ENCODE measurements around the gene VSIG4.
"Not testable (repeated sequence)": the region's sequence is repeated elsewhere in the genome, so short reads cannot be mapped to it uniquely, and the experiment has no call there.

The VSIG4 gene

DNA sequence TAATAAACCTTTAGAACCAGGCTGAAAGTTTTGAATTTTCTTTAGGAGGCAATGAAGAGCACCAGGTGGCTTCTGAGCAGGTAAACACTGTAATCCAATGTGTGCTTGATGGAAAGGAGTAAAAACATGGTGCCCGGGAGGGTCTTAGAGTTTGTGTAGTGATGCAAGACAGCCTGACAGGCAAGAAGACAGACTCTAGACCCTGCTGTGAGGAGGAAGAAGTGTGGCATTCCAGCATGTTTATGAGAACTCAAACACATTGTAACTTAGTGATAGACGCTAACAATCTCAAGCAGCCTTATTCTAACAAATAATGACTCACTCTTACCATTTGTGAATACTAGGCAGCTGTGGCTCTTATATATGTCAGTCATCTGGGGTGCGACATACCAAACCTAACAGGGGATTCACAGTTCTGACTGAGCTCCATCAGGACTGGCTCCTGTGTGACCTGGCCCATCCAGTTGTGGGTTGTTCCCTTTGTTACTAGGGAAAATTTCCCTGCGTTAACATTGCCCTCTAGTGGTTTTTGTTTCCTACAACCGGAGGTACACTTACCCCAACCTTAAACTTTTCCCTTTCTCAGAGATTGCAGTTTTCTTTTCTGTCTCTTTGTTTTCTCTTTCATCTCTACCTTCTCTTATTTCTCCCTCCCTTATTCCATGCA lies 53.8 kb downstream of the VSIG4 start:
- H3F3A ChIP-seq (ENCODE audit: low read depth): no peaks in the 10 kb centered on the region
- peak overlapping the region; percentile 66 for H3K4me3 ChIP-seq (ENCODE audit: low read length, poor library complexity, severe bottlenecking)
- H3K27me3 ChIP-seq (ENCODE audit: insufficient read depth, low read length, poor library complexity, severe bottlenecking): no peaks in the 10 kb centered on the region
- H3K36me3 ChIP-seq (ENCODE audit: insufficient read depth, low read length): no peaks in the 10 kb centered on the region
- H3K9ac ChIP-seq (ENCODE audit: low read depth, low read length, poor library complexity, severe bottlenecking): peak overlapping the region; percentile 79
- H3K79me2 ChIP-seq (ENCODE audit: insufficient read depth, low read length): no peaks in the 10 kb centered on the region
- no peak overlapping the region; the same call in 1 of the 2 replicates for H2AFZ ChIP-seq (ENCODE audit: low read length)
- peak overlapping the region; percentile 75 for H3K4me2 ChIP-seq (ENCODE audit: low read depth, low read length, poor library complexity, severe bottlenecking)
- H3K4me1 ChIP-seq (ENCODE audit: insufficient read depth, low read length, poor library complexity, severe bottlenecking): peaks cover 47% of the 10 kb centered on the region
- H3K9me3 ChIP-seq (ENCODE audit: insufficient read depth, low read depth, low read length): no peaks in the 10 kb centered on the region
- TF ChIP-seq EZH2phosphoT487 (IDR thresholded peaks at IDR 0.05; ENCODE audit: borderline replicate concordance): no peak
- TF ChIP-seq, protein P1, sequence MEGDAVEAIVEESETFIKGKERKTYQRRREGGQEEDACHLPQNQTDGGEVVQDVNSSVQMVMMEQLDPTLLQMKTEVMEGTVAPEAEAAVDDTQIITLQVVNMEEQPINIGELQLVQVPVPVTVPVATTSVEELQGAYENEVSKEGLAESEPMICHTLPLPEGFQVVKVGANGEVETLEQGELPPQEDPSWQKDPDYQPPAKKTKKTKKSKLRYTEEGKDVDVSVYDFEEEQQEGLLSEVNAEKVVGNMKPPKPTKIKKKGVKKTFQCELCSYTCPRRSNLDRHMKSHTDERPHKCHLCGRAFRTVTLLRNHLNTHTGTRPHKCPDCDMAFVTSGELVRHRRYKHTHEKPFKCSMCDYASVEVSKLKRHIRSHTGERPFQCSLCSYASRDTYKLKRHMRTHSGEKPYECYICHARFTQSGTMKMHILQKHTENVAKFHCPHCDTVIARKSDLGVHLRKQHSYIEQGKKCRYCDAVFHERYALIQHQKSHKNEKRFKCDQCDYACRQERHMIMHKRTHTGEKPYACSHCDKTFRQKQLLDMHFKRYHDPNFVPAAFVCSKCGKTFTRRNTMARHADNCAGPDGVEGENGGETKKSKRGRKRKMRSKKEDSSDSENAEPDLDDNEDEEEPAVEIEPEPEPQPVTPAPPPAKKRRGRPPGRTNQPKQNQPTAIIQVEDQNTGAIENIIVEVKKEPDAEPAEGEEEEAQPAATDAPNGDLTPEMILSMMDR (conservative IDR thresholded peaks at IDR 0.05; ENCODE audit: low read length): peak; percentile 63
- no peaks in the 10 kb centered on the region for H3K9me2 ChIP-seq (replicated peaks; ENCODE audit: low read depth, low read length)
- H4K20me1 ChIP-seq (ENCODE audit: insufficient read depth, low read length, poor library complexity, severe bottlenecking): no peaks in the 10 kb centered on the region

DNA sequence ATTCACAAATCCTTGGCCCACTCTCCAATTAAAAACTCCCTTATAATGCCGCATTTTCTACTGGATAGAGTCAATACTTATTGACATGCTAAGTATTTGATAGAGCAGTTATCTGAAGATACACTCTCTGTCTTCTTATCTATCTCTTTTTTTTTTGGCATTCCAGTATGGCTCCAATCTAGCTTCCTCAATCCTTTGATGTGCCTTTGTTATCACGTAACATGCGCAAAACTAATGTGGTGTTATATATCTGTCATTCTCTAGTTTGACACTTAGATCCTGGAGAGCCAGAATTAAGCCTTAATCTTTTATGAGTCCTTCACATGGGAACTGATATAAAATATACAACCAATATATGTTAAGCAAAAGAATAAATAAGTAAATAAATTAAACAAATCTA lies 54.7 kb downstream of the VSIG4 start:
- H3K4me2 ChIP-seq (ENCODE audit: low read depth, low read length, poor library complexity, severe bottlenecking): no peak overlapping the region
- peaks cover 41% of the 10 kb centered on the region for H3K4me1 ChIP-seq (ENCODE audit: insufficient read depth, low read length, poor library complexity, severe bottlenecking)
- no peak overlapping the region for H2AFZ ChIP-seq (ENCODE audit: low read length)
- no peaks in the 10 kb centered on the region for H3K9me2 ChIP-seq (replicated peaks; ENCODE audit: low read depth, low read length)
- H3K9ac ChIP-seq (ENCODE audit: low read depth, low read length, poor library complexity, severe bottlenecking): no peak overlapping the region
- H3F3A ChIP-seq (ENCODE audit: low read depth): no peaks in the 10 kb centered on the region
- no peaks in the 10 kb centered on the region for H3K36me3 ChIP-seq (ENCODE audit: insufficient read depth, low read length)
- H4K20me1 ChIP-seq (ENCODE audit: insufficient read depth, low read length, poor library complexity, severe bottlenecking): no peaks in the 10 kb centered on the region
- no peak overlapping the region for H3K4me3 ChIP-seq (ENCODE audit: low read length, poor library complexity, severe bottlenecking)
- no peak for TF ChIP-seq EZH2phosphoT487 (IDR thresholded peaks at IDR 0.05; ENCODE audit: borderline replicate concordance)
- TF ChIP-seq, protein P1 (conservative IDR thresholded peaks at IDR 0.05; ENCODE audit: low read length): no peak
- no peaks in the 10 kb centered on the region for H3K79me2 ChIP-seq (ENCODE audit: insufficient read depth, low read length)
- no peaks in the 10 kb centered on the region for H3K27me3 ChIP-seq (ENCODE audit: insufficient read depth, low read length, poor library complexity, severe bottlenecking)
- no peaks in the 10 kb centered on the region for H3K9me3 ChIP-seq (ENCODE audit: insufficient read depth, low read depth, low read length)

DNA sequence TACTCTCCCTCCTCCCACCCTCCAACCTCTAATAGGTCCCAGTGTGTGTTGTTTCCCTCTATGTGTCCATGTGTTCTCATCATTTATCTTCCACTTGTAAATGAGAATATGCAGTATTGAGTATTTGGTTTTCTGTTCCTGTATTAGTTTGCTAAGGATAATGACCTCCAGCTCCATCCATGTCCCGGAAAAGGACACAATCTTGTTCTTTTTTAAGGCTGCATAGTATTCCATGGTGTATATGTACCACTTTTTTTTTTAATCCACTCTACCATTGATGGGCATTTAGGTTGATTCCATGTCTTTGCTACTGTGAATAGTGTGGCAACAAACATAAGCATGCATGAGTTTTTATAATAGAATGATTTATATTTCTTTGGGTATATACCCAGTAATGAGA lies 62.7 kb downstream of the VSIG4 start:
- H3F3A ChIP-seq (ENCODE audit: low read depth): not testable (repeated sequence)

DNA sequence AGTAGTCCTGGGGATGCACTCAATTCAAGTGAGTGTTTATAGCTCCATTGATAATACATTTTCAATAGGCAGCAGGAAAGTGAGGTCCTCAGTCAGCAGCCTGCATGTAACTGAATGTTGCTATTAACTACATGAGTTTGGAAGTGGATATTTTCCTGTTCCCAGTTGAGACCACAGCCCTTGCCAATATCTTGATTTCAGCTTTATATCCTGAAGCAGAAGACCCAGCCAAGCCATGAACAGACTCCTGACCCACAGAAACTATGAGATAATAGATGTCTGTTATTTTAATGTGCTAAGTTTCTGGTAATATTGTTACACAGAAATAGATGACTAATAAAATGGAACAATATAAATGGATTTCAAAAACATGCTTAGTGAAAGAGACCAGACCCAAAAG lies 63.7 kb downstream of the VSIG4 start:
- Histone ChIP-seq H3K27me3 (ENCODE audit: insufficient read depth, low read length, poor library complexity, severe bottlenecking) (no peaks in the 10 kb centered on the region), H3K4me1 (ENCODE audit: insufficient read depth, low read length, poor library complexity, severe bottlenecking) (no peaks in the 10 kb centered on the region), H2AFZ (ENCODE audit: low read length) (no peak overlapping the region), H3K4me3 (ENCODE audit: low read length, poor library complexity, severe bottlenecking) (no peak overlapping the region), H3F3A (ENCODE audit: low read depth) (no peaks in the 10 kb centered on the region), H4K20me1 (ENCODE audit: insufficient read depth, low read length, poor library complexity, severe bottlenecking) (no peaks in the 10 kb centered on the region), H3K9ac (ENCODE audit: low read depth, low read length, poor library complexity, severe bottlenecking) (no peak overlapping the region), H3K36me3 (ENCODE audit: insufficient read depth, low read length) (no peaks in the 10 kb centered on the region), H3K79me2 (ENCODE audit: insufficient read depth, low read length) (no peaks in the 10 kb centered on the region), H3K4me2 (ENCODE audit: low read depth, low read length, poor library complexity, severe bottlenecking) (no peak overlapping the region), H3K9me2 (replicated peaks; ENCODE audit: low read depth, low read length) (no peaks in the 10 kb centered on the region), H3K9me3 (ENCODE audit: insufficient read depth, low read depth, low read length) (no peaks in the 10 kb centered on the region)
- TF ChIP-seq, protein P1 (conservative IDR thresholded peaks at IDR 0.05; ENCODE audit: low read length): no peak
- no peak for TF ChIP-seq EZH2phosphoT487 (IDR thresholded peaks at IDR 0.05; ENCODE audit: borderline replicate concordance)

More for the DNA sequence above, 62.7 kb downstream of the VSIG4 start:
- H3K9ac ChIP-seq (ENCODE audit: low read depth, low read length, poor library complexity, severe bottlenecking); H3K4me2 ChIP-seq (ENCODE audit: low read depth, low read length, poor library complexity, severe bottlenecking); H3K9me2 ChIP-seq (replicated peaks; ENCODE audit: low read depth, low read length); H4K20me1 ChIP-seq (ENCODE audit: insufficient read depth, low read length, poor library complexity, severe bottlenecking); H3K4me1 ChIP-seq (ENCODE audit: insufficient read depth, low read length, poor library complexity, severe bottlenecking); H3K9me3 ChIP-seq (ENCODE audit: insufficient read depth, low read depth, low read length); H2AFZ ChIP-seq (ENCODE audit: low read length); H3K79me2 ChIP-seq (ENCODE audit: insufficient read depth, low read length); H3K4me3 ChIP-seq (ENCODE audit: low read length, poor library complexity, severe bottlenecking); H3K36me3 ChIP-seq (ENCODE audit: insufficient read depth, low read length); H3K27me3 ChIP-seq (ENCODE audit: insufficient read depth, low read length, poor library complexity, severe bottlenecking): not testable (repeated sequence)

DNA sequence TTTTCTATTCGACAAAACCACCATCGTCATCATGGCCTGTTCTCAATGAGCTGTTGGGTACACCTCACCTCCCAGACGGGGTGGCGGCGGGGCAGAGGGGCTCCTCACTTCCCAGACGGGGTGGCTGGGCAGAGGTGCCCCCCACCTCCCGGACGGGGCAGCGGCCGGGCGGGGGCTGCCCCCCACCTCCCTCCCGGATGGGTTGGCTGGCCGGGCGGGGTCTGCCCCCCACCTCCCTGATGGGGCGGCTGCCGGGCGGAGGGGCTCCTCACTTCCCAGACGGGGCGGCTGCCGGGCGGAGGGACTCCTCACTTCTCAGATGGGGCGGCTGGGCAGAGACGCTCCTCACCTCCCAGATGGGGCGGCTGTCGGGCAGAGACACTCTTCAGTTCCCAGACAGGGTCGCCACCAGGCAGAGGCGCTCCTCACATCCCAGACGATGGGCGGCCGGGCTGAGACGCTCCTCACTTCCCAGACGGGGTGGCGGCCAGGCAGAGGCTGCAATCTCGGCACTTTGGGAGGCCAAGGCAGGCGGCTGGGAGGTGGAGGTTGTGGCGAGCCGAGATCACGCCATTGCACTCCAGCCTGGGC lies 64.6 kb downstream of the VSIG4 start:
- H3K4me2 ChIP-seq (ENCODE audit: low read depth, low read length, poor library complexity, severe bottlenecking); H3K9ac ChIP-seq (ENCODE audit: low read depth, low read length, poor library complexity, severe bottlenecking); H3K27me3 ChIP-seq (ENCODE audit: insufficient read depth, low read length, poor library complexity, severe bottlenecking): not testable (repeated sequence)

More for the DNA sequence above, 64.6 kb downstream of the VSIG4 start:
- H3K4me1 ChIP-seq (ENCODE audit: insufficient read depth, low read length, poor library complexity, severe bottlenecking); H3F3A ChIP-seq (ENCODE audit: low read depth); H3K9me3 ChIP-seq (ENCODE audit: insufficient read depth, low read depth, low read length); H4K20me1 ChIP-seq (ENCODE audit: insufficient read depth, low read length, poor library complexity, severe bottlenecking); H3K79me2 ChIP-seq (ENCODE audit: insufficient read depth, low read length); H3K9me2 ChIP-seq (replicated peaks; ENCODE audit: low read depth, low read length); H2AFZ ChIP-seq (ENCODE audit: low read length); H3K36me3 ChIP-seq (ENCODE audit: insufficient read depth, low read length); H3K4me3 ChIP-seq (ENCODE audit: low read length, poor library complexity, severe bottlenecking): not testable (repeated sequence)

All from Loucy (cell line).